Measurements from ENCODE around the gene ITPKB.
"Not testable (repeated sequence)": the region's sequence is repeated elsewhere in the genome, so short reads cannot be mapped to it uniquely, and the experiment has no call there.

ITPKB gene

DNA sequence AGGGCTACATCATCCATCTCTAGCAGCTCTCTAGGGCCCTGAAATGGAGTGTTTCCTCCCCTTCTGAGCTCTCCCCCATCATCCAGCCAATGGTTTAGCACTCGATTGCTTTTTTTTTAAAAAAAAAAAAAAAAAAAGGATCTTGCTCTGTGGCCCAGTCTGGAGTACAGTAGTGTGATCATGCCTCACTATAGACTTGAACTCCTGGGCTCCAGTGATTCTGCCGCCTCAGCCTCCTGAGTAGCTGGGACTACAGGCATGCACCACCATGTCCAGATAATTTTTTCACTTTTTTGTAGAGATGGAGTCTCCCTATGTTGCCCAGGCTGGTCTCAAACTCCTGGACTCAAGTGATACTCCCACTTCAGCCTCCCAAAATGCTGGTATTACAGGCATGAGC, 12.1 kb upstream of the ITPKB start:
- DNase-seq (ENCODE audit: low read depth in 1 of 2, low spot score in 1 of 2), result no peak
- Histone ChIP-seq H3K27ac (replicated peaks) (no peak overlapping the region), H3K4me3 (replicated peaks; ENCODE audit: insufficient read depth, low read length) (no peak overlapping the region), H3K27me3 (ENCODE audit: insufficient read depth, poor library complexity, severe bottlenecking) (no peaks in the 10 kb centered on the region)
- no peak for TF ChIP-seq SPI1 (IDR thresholded peaks at IDR 0.05; ENCODE audit: borderline replicate concordance, low read depth)
- TF ChIP-seq GABPA (IDR thresholded peaks at IDR 0.05; ENCODE audit: low read depth), result no peak

DNA sequence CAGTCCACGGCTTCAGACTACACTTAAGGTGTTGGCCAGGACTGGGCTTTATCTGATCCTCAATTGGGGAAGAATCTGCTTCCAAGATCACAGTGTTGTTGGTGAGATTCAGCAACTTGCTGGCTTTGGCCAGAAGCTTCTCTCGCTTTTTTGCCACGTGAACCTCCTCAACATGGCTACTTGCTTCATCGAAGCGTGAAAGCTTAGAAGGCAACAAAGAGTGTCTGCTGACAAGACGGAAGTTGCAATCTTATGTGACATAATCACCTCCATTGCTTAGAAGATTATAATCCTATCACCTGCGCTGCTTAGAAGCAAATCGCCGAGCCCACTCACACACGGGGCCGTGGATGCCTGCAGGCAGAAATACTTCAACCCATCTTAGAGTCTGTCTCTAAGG, 10.4 kb upstream of the ITPKB start:
- no peak for DNase-seq (ENCODE audit: low read depth in 1 of 2, low spot score in 1 of 2)
- H3K27me3 ChIP-seq (ENCODE audit: insufficient read depth, poor library complexity, severe bottlenecking), result no peaks in the 10 kb centered on the region
- no peak overlapping the region for H3K4me3 ChIP-seq (replicated peaks; ENCODE audit: insufficient read depth, low read length)
- H3K27ac ChIP-seq (replicated peaks), result no peak overlapping the region
- TF ChIP-seq, protein P1, sequence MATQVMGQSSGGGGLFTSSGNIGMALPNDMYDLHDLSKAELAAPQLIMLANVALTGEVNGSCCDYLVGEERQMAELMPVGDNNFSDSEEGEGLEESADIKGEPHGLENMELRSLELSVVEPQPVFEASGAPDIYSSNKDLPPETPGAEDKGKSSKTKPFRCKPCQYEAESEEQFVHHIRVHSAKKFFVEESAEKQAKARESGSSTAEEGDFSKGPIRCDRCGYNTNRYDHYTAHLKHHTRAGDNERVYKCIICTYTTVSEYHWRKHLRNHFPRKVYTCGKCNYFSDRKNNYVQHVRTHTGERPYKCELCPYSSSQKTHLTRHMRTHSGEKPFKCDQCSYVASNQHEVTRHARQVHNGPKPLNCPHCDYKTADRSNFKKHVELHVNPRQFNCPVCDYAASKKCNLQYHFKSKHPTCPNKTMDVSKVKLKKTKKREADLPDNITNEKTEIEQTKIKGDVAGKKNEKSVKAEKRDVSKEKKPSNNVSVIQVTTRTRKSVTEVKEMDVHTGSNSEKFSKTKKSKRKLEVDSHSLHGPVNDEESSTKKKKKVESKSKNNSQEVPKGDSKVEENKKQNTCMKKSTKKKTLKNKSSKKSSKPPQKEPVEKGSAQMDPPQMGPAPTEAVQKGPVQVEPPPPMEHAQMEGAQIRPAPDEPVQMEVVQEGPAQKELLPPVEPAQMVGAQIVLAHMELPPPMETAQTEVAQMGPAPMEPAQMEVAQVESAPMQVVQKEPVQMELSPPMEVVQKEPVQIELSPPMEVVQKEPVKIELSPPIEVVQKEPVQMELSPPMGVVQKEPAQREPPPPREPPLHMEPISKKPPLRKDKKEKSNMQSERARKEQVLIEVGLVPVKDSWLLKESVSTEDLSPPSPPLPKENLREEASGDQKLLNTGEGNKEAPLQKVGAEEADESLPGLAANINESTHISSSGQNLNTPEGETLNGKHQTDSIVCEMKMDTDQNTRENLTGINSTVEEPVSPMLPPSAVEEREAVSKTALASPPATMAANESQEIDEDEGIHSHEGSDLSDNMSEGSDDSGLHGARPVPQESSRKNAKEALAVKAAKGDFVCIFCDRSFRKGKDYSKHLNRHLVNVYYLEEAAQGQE (IDR thresholded peaks at IDR 0.05; ENCODE audit: insufficient replicate concordance, low read depth), result no peak
- TF ChIP-seq SPI1 (IDR thresholded peaks at IDR 0.05; ENCODE audit: borderline replicate concordance, low read depth), result no peak
- no peak for TF ChIP-seq GABPA (IDR thresholded peaks at IDR 0.05; ENCODE audit: low read depth)
- TF ChIP-seq, protein P2, sequence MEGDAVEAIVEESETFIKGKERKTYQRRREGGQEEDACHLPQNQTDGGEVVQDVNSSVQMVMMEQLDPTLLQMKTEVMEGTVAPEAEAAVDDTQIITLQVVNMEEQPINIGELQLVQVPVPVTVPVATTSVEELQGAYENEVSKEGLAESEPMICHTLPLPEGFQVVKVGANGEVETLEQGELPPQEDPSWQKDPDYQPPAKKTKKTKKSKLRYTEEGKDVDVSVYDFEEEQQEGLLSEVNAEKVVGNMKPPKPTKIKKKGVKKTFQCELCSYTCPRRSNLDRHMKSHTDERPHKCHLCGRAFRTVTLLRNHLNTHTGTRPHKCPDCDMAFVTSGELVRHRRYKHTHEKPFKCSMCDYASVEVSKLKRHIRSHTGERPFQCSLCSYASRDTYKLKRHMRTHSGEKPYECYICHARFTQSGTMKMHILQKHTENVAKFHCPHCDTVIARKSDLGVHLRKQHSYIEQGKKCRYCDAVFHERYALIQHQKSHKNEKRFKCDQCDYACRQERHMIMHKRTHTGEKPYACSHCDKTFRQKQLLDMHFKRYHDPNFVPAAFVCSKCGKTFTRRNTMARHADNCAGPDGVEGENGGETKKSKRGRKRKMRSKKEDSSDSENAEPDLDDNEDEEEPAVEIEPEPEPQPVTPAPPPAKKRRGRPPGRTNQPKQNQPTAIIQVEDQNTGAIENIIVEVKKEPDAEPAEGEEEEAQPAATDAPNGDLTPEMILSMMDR (IDR thresholded peaks at IDR 0.05; ENCODE audit: insufficient read depth, low read length), result no peak
- no peak for TF ChIP-seq POLR2AphosphoS5 (IDR thresholded peaks at IDR 0.05; ENCODE audit: low read depth)

DNA sequence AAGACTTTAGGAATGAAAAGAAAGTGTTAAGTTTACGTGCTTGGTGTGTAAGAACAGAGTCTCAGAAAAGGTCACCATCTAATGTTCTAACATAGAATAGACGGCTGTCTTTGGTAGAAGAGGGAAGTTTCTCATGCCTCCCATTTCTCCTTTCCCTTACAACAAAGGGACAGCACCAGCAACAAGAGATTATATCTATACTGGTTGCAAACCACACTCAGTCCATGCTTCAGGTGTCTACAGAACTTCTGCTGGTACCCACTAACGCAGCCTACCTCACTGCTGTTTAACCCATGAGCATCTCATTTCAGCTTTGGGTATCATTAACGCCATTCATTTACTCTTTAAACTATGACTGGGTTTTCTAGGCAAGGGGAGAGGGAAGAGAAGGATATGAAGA, 9.2 kb upstream of the ITPKB start:
- no peak for DNase-seq (ENCODE audit: low read depth in 1 of 2, low spot score in 1 of 2)
- H3K27me3 ChIP-seq (ENCODE audit: insufficient read depth, poor library complexity, severe bottlenecking), result no peaks in the 10 kb centered on the region
- no peak overlapping the region for H3K4me3 ChIP-seq (replicated peaks; ENCODE audit: insufficient read depth, low read length)
- H3K27ac ChIP-seq (replicated peaks), result no peak overlapping the region
- TF ChIP-seq, protein P1 (IDR thresholded peaks at IDR 0.05; ENCODE audit: insufficient replicate concordance, low read depth), result no peak
- no peak for TF ChIP-seq GABPA (IDR thresholded peaks at IDR 0.05; ENCODE audit: low read depth)

DNA sequence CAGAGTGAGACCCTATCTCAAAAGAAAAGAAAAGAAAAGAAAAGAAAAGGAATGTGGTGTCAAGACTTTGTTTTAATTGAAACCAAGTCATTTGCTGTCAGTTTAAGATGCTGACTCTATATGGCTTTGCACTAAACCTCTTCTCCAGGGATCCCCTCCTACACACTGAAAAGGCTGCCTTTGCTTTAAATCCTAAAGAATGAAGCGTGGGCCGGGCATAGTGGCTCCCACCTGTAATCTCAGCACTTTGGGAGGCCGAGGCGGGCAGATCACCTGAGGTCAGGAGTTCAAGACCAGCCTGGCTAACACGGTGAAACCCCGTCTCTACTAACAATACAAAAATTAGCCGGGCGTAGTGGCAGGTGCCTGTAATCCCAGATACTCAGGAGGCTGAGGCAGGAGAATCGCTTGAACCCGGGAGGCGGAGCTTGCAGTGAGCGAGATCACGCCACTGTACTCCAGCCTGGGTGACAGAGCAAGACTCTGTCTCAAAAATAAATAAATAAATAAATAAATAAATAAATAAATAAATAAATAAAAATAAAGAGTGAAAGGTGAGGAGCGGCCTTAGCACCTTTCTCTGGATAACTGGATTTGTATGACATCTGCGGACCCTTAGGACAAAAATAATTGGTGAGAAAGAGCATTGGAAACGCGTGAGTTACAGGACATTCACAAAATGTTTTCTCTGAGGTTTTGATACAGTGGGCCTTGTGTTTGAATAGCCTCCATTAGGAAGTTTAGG, 8.6 kb upstream of the ITPKB start:
- not testable (repeated sequence) for H3K27ac ChIP-seq (replicated peaks); DNase-seq (ENCODE audit: low read depth in 1 of 2, low spot score in 1 of 2); H3K27me3 ChIP-seq (ENCODE audit: insufficient read depth, poor library complexity, severe bottlenecking); H3K4me3 ChIP-seq (replicated peaks; ENCODE audit: insufficient read depth, low read length)

DNA sequence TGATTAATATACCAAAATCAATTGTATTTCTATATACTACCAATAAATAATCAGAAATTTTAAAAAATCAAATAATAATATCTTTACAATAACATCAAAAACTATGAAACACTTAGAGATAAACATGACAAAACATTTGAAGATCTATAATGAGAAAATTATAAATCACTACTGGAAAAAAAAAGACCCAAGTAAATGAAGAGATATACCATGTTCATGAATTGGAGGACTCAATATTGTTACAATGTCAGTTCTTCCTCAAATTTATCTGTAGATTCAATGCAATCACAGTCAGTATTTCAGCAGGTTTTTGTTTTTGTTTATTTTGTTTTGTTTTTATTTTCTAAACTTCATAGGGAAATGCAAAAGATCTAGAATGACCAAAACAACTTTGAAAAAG, 4.2 kb upstream of the ITPKB start:
- TF ChIP-seq, protein P2 (IDR thresholded peaks at IDR 0.05; ENCODE audit: insufficient read depth, low read length), result no peak
- TF ChIP-seq, protein P1 (IDR thresholded peaks at IDR 0.05; ENCODE audit: insufficient replicate concordance, low read depth), result no peak
- no peak for TF ChIP-seq GABPA (IDR thresholded peaks at IDR 0.05; ENCODE audit: low read depth)
- no peak for TF ChIP-seq SPI1 (IDR thresholded peaks at IDR 0.05; ENCODE audit: borderline replicate concordance, low read depth)
- no peak for DNase-seq (ENCODE audit: low read depth in 1 of 2, low spot score in 1 of 2)
- no peak overlapping the region for H3K4me3 ChIP-seq (replicated peaks; ENCODE audit: insufficient read depth, low read length)
- no peak overlapping the region for H3K27ac ChIP-seq (replicated peaks)
- no peaks in the 10 kb centered on the region for H3K27me3 ChIP-seq (ENCODE audit: insufficient read depth, poor library complexity, severe bottlenecking)
